ENCODE results near the gene NCKAP5.

DNA sequence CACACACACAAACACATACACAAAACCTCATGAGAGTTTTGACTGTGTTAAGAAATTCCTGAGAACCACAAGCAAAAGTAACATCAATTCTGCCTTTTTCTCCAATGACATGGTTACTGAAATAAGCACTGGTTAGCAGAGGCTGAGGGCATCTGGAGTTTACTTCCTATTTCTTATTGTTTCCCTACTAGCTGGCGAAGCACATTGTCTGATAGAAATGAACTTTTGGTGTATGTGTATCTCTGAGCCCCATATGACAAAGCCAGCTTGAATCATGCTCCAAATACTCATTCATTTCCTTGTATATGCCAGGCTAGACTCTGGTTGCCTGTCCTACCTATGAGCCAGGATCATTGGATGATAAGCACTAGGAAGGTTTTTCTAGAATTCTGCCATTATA lies 203.1 kb downstream of the NCKAP5 start:
- no peak for TF ChIP-seq POLR2A (IDR thresholded peaks at IDR 0.05)
- no peak for TF ChIP-seq CTCF (IDR thresholded peaks at IDR 0.05 in 4 of 5, conservative IDR thresholded peaks at IDR 0.05 in 1 of 5)
